Esophagus mucosa (tissue), 1 donor: Measurements from ENCODE around the gene OLAH. TPM values are rescaled to one million over a fixed set of nuclear protein-coding genes. Genes with fewer than 3 reads are reported as not detected.

Experiments
- total RNA-seq: library from RNA; stranded (reverse); gene quantifications from one replicate; pipeline ENCODE4 v1.2.4, GENCODE V29; 2023
- donor health status: DM: yes; HTN: yes; CAD: no.

OLAH gene
- total RNA-seq, 1 donor from 2014 or later: 11.7 TPM

Other genes with a start within 250 kb of the OLAH start
- 1.2 TPM for gene CDNF, start 205.9 kb upstream of the OLAH start, total RNA-seq
- gene HSPA14, start 205.6 kb upstream of the OLAH start, total RNA-seq: 10.7 TPM
- 7.7 TPM for gene MSANTD7, start 205.6 kb upstream of the OLAH start, total RNA-seq
- 8.8 TPM for gene SUV39H2, start 165.1 kb upstream of the OLAH start, total RNA-seq
- 17.5 TPM for gene DCLRE1C, start 89.8 kb upstream of the OLAH start, total RNA-seq
- not detected for gene MEIG1, start 84.6 kb upstream of the OLAH start, total RNA-seq
- 0.32 TPM for gene ACBD7, start 44.8 kb downstream of the OLAH start, total RNA-seq
- 14.8 TPM for gene RPP38, start 53.4 kb downstream of the OLAH start, total RNA-seq
- 5.8 TPM for gene NMT2, start 124.8 kb downstream of the OLAH start, total RNA-seq